ENCODE data around the gene GXYLT2. TPM values are rescaled to one million over a fixed set of nuclear protein-coding genes. Genes with fewer than 3 reads are reported as not detected.
A peak's percentile ranks its signal among the peaks of the same experiment; 100 is the strongest.

Gene GXYLT2
- polyA plus RNA-seq (2013), result 0.33 TPM

GRCh38 chr3:72887705-72888545 is at the start of gene GXYLT2:
Gene GXYLT2 (plus strand): TSS chr3:72888046. CDS start chr3:72888234, 188 bp downstream.
- CTCF ChIA-PET, result interaction anchor here (1.0 to 1.6 kb wide), 7 partner anchors 10 to 214 kb away, joined by 3 to 5 read pairs (median 4); no protein-coding TSS in a partner anchor
- H3K27me3 ChIP-seq (replicated peaks in 2 of 5; ENCODE audit: control insufficient read depth in 4 of 5, insufficient read depth in 5 of 5, low read length in 4 of 5), result peaks cover 0 to 40% (median 10%) of the 10 kb centered on the region in 5 experiments
- H3K4me1 ChIP-seq (ENCODE audit: control extremely low read depth in 1 of 4, control insufficient read depth in 4 of 4, insufficient read depth in 4 of 4, low read length in 3 of 4), result peaks cover 5 to 31% (median 16%) of the 10 kb centered on the region in 4 experiments
- under 1% methylated on average over 90 of the region's 96 CpGs for WGBS (ENCODE audit: insufficient coverage)
- H3K9me3 ChIP-seq (ENCODE audit: control extremely low read depth in 1 of 5, control insufficient read depth in 4 of 5, insufficient read depth in 2 of 5, low read depth in 1 of 5, low read length in 4 of 5), result peaks cover 0 to 6% (median 3%) of the 10 kb centered on the region in 5 experiments
- POLR2A ChIA-PET, result no interaction called here
- H3K36me3 ChIP-seq (ENCODE audit: control insufficient read depth in 4 of 4, insufficient read depth in 4 of 4, low read length in 3 of 4), result no peaks in the 10 kb centered on the region
- no peak within 1 kb of the TSS for H3K27ac ChIP-seq (ENCODE audit: insufficient read depth in 1 of 2, low read depth in 1 of 2, low read length in 2 of 2, poor library complexity in 1 of 2, severe bottlenecking in 2 of 2)
- peak; percentile 34 to 86 (median 73) for DNase-seq
- H3K4me3 ChIP-seq (ENCODE audit: control insufficient read depth in 1 of 7, extremely low read depth in 1 of 7, insufficient read depth in 4 of 7, low read depth in 2 of 7, low read length in 6 of 7), result peak within 1 kb of the TSS; percentile 29 to 78 (median 68)

GRCh38 chr3:72839057-72839456 is 48.8 kb upstream of the GXYLT2 start:
- H3K9me3 ChIP-seq (ENCODE audit: control extremely low read depth in 1 of 5, control insufficient read depth in 4 of 5, insufficient read depth in 2 of 5, low read depth in 1 of 5, low read length in 4 of 5), result no peaks in the 10 kb centered on the region
- H3K27me3 ChIP-seq (replicated peaks in 2 of 5; ENCODE audit: control insufficient read depth in 4 of 5, insufficient read depth in 5 of 5, low read length in 4 of 5), result no peaks in the 10 kb centered on the region
- H3K4me1 ChIP-seq (ENCODE audit: control extremely low read depth in 1 of 4, control insufficient read depth in 4 of 4, insufficient read depth in 4 of 4, low read length in 3 of 4), result no peaks in the 10 kb centered on the region
- no peak overlapping the region for H3K27ac ChIP-seq (ENCODE audit: insufficient read depth in 1 of 2, low read depth in 1 of 2, low read length in 2 of 2, poor library complexity in 1 of 2, severe bottlenecking in 2 of 2)
- DNase-seq, result peak in 1 of 3 donors; percentile 44
- CTCF ChIA-PET, result no interaction called here
- POLR2A ChIA-PET, result no interaction called here
- H3K36me3 ChIP-seq (ENCODE audit: control insufficient read depth in 4 of 4, insufficient read depth in 4 of 4, low read length in 3 of 4), result peaks cover 15 to 58% (median 36%) of the 10 kb centered on the region in 4 experiments
- H3K4me3 ChIP-seq (ENCODE audit: control insufficient read depth in 1 of 7, extremely low read depth in 1 of 7, insufficient read depth in 4 of 7, low read depth in 2 of 7, low read length in 6 of 7), result no peak overlapping the region
- WGBS (ENCODE audit: insufficient coverage), result 100% methylated on average over 1 of the region's 3 CpGs

GRCh38 chr3:72844436-72844993 is 43.3 kb upstream of the GXYLT2 start:
- Histone ChIP-seq H3K36me3 (ENCODE audit: control insufficient read depth in 4 of 4, insufficient read depth in 4 of 4, low read length in 3 of 4) (peaks cover 5 to 23% (median 15%) of the 10 kb centered on the region in 4 experiments), H3K27me3 (replicated peaks in 2 of 5; ENCODE audit: control insufficient read depth in 4 of 5, insufficient read depth in 5 of 5, low read length in 4 of 5) (no peaks in the 10 kb centered on the region), H3K9me3 (ENCODE audit: control extremely low read depth in 1 of 5, control insufficient read depth in 4 of 5, insufficient read depth in 2 of 5, low read depth in 1 of 5, low read length in 4 of 5) (no peaks in the 10 kb centered on the region), H3K27ac (ENCODE audit: insufficient read depth in 1 of 2, low read depth in 1 of 2, low read length in 2 of 2, poor library complexity in 1 of 2, severe bottlenecking in 2 of 2) (no peak overlapping the region), H3K4me3 (ENCODE audit: control insufficient read depth in 1 of 7, extremely low read depth in 1 of 7, insufficient read depth in 4 of 7, low read depth in 2 of 7, low read length in 6 of 7) (no peak overlapping the region), H3K4me1 (ENCODE audit: control extremely low read depth in 1 of 4, control insufficient read depth in 4 of 4, insufficient read depth in 4 of 4, low read length in 3 of 4) (peaks cover 13 to 33% (median 25%) of the 10 kb centered on the region in 4 experiments)
- DNase-seq, result peak in 1 of 3 donors; percentile 45
- ChIA-PET CTCF (no interaction called here), POLR2A (no interaction called here)
- WGBS (ENCODE audit: insufficient coverage), result no CpG with 5 or more reads among the region's 1 CpG

GRCh38 chr3:72846166-72846565 is 41.7 kb upstream of the GXYLT2 start:
- Histone ChIP-seq H3K9me3 (ENCODE audit: control extremely low read depth in 1 of 5, control insufficient read depth in 4 of 5, insufficient read depth in 2 of 5, low read depth in 1 of 5, low read length in 4 of 5) (no peaks in the 10 kb centered on the region), H3K27me3 (replicated peaks in 2 of 5; ENCODE audit: control insufficient read depth in 4 of 5, insufficient read depth in 5 of 5, low read length in 4 of 5) (no peaks in the 10 kb centered on the region), H3K27ac (ENCODE audit: insufficient read depth in 1 of 2, low read depth in 1 of 2, low read length in 2 of 2, poor library complexity in 1 of 2, severe bottlenecking in 2 of 2) (no peak overlapping the region), H3K36me3 (ENCODE audit: control insufficient read depth in 4 of 4, insufficient read depth in 4 of 4, low read length in 3 of 4) (peaks cover 5 to 14% (median 9%) of the 10 kb centered on the region in 4 experiments), H3K4me3 (ENCODE audit: control insufficient read depth in 1 of 7, extremely low read depth in 1 of 7, insufficient read depth in 4 of 7, low read depth in 2 of 7, low read length in 6 of 7) (no peak overlapping the region), H3K4me1 (ENCODE audit: control extremely low read depth in 1 of 4, control insufficient read depth in 4 of 4, insufficient read depth in 4 of 4, low read length in 3 of 4) (peaks cover 19 to 45% (median 32%) of the 10 kb centered on the region in 4 experiments)
- CTCF ChIA-PET, result interaction anchor here (0.6 to 0.7 kb wide), 2 partner anchors 9 to 971 kb away, joined by 3 read pairs; no protein-coding TSS in a partner anchor
- WGBS (ENCODE audit: insufficient coverage), result no CpG with 5 or more reads among the region's 10 CpGs
- DNase-seq, result no peak
- POLR2A ChIA-PET, result interaction anchor here (0.5 to 0.6 kb wide), 2 partner anchors 46 to 364 kb away, joined by 4 to 5 read pairs; no protein-coding TSS in a partner anchor

- no peaks in the 10 kb centered on the region for H3K27me3 ChIP-seq (replicated peaks in 2 of 5; ENCODE audit: control insufficient read depth in 4 of 5, insufficient read depth in 5 of 5, low read length in 4 of 5)
- H3K4me1 ChIP-seq (ENCODE audit: control extremely low read depth in 1 of 4, control insufficient read depth in 4 of 4, insufficient read depth in 4 of 4, low read length in 3 of 4), result peaks cover 19 to 49% (median 32%) of the 10 kb centered on the region in 4 experiments
- CTCF ChIA-PET, result interaction anchor here (1.0 to 5.0 kb wide), 5 partner anchors 17 to 240 kb away, joined by 3 to 51 read pairs (median 3); no protein-coding TSS in a partner anchor
- H3K9me3 ChIP-seq (ENCODE audit: control extremely low read depth in 1 of 5, control insufficient read depth in 4 of 5, insufficient read depth in 2 of 5, low read depth in 1 of 5, low read length in 4 of 5), result no peaks in the 10 kb centered on the region
- 12% methylated on average over 5 of the region's 6 CpGs for WGBS (ENCODE audit: insufficient coverage)
- peak overlapping the region; percentile 54 to 96 (median 87) for H3K4me3 ChIP-seq (ENCODE audit: control insufficient read depth in 1 of 7, extremely low read depth in 1 of 7, insufficient read depth in 4 of 7, low read depth in 2 of 7, low read length in 6 of 7)
- peak overlapping the region in 1 of 2 experiments; percentile 69 for H3K27ac ChIP-seq (ENCODE audit: insufficient read depth in 1 of 2, low read depth in 1 of 2, low read length in 2 of 2, poor library complexity in 1 of 2, severe bottlenecking in 2 of 2)
- POLR2A ChIA-PET, result interaction anchor here (0.6 kb wide), 1 partner anchor 988 kb away, joined by 4 read pairs; no protein-coding TSS in a partner anchor
- DNase-seq, result peak in 1 of 3 donors; percentile 40
- H3K36me3 ChIP-seq (ENCODE audit: control insufficient read depth in 4 of 4, insufficient read depth in 4 of 4, low read length in 3 of 4), result peaks cover 0 to 4% (median 0%) of the 10 kb centered on the region in 4 experiments
These were observed 40.6 kb upstream of the GXYLT2 start for GRCh38 chr3:72847282-72847681.

- Histone ChIP-seq H3K9me3 (ENCODE audit: control extremely low read depth in 1 of 5, control insufficient read depth in 4 of 5, insufficient read depth in 2 of 5, low read depth in 1 of 5, low read length in 4 of 5) (no peaks in the 10 kb centered on the region), H3K36me3 (ENCODE audit: control insufficient read depth in 4 of 4, insufficient read depth in 4 of 4, low read length in 3 of 4) (peaks cover 0 to 3% (median 0%) of the 10 kb centered on the region in 4 experiments), H3K27ac (ENCODE audit: insufficient read depth in 1 of 2, low read depth in 1 of 2, low read length in 2 of 2, poor library complexity in 1 of 2, severe bottlenecking in 2 of 2) (peak within 1 kb of the TSS in 1 of 2 experiments; percentile 69), H3K27me3 (replicated peaks in 2 of 5; ENCODE audit: control insufficient read depth in 4 of 5, insufficient read depth in 5 of 5, low read length in 4 of 5) (no peaks in the 10 kb centered on the region), H3K4me3 (ENCODE audit: control insufficient read depth in 1 of 7, extremely low read depth in 1 of 7, insufficient read depth in 4 of 7, low read depth in 2 of 7, low read length in 6 of 7) (peak within 1 kb of the TSS; percentile 54 to 96 (median 87)), H3K4me1 (ENCODE audit: control extremely low read depth in 1 of 4, control insufficient read depth in 4 of 4, insufficient read depth in 4 of 4, low read length in 3 of 4) (peaks cover 19 to 49% (median 32%) of the 10 kb centered on the region in 4 experiments)
- under 1% methylated on average over 73 of the region's 86 CpGs for WGBS (ENCODE audit: insufficient coverage)
- POLR2A ChIA-PET, result interaction anchor here (0.6 to 0.8 kb wide), 2 partner anchors 149 to 989 kb away, joined by 3 to 4 read pairs; no protein-coding TSS in a partner anchor
- DNase-seq, result peak; percentile 95 to 97 (median 97)
- CTCF ChIA-PET, result interaction anchor here (1.0 to 5.0 kb wide), 5 partner anchors 18 to 239 kb away, joined by 3 to 51 read pairs (median 3); no protein-coding TSS in a partner anchor
These were observed 39.8 kb upstream of the GXYLT2 start, which contains the start of gene SHQ1 for GRCh38 chr3:72847751-72848702. Gene SHQ1 (minus strand): TSS chr3:72848445. CDS start chr3:72848340, 105 bp downstream.
